Urothelium cell line (cell line): ENCODE measurements around the gene MRPL9.

ENCODE experiments used
- DNase-seq: peaks from one replicate; pipeline ENCODE4 v3.0.0; 2011; ENCODE audit warnings: low spot score, mixed read lengths
- FAIRE-seq: peaks from 2 replicates; lab custom pipeline; 2011; peaks lifted over from hg19 to GRCh38; lab: Jason Lieb, UNC

The MRPL9 gene

DNA sequence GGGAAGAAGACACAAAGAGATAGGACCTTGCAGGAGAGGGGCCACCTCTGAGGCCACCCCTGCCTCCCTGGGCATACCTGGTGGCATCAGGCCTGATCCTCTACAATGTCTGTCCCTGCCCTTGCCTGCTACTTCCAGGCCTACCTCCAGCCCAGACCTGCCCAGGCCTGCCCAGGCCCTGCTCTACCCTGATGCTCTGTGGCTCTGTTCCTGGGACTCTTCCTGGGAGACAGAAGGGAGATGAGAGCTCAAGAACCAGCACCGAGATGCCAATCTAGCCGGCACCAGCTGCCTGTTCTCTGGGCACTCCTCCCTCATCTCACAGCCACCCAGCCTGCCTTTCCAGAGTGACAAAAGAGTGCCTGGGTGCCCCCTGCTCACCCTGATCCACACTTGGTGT, 49.4 kb downstream of the MRPL9 start:
- no peak for FAIRE-seq
- no peak for DNase-seq

DNA sequence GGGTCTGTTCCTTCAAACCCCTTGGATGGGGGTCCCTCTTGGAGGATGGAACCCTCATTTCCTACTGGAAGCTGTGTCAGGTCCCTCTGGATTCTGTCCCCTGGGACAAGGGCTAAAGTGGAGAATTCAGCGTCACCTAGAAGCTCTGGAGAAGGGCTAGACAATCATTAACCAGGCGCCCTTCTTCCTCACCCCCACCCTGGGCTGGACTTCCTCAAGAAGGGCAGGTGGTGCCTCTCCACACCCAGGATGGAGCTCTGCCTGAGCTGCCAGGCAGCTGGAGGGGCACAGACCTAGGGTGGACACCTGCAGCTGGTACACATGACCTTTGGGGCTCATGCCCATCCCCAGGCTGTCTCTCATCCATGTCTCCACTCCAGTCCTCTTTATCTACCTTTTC, 50.3 kb downstream of the MRPL9 start:
- no peak for FAIRE-seq
- DNase-seq = no peak

DNA sequence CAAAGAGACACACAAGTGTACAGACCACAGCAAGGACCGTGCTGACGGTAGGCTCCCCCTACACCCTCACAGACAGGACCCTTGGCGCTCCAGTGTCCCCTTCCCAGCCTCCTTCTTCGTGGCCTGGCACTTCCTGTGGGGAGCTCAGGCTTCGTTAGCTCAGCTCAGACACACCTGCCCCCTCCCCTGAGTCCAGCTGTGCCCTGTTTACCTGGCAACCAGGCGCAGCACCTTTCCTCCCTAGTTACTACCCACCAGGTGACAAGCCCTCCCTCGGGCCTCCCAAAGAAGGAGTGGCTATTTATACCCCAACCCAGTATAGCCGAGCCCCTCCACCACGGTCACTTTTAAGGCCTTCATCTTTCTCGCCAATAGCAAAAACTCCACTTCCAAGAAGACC, 51.3 kb downstream of the MRPL9 start:
- no peak for FAIRE-seq
- no peak for DNase-seq

DNA sequence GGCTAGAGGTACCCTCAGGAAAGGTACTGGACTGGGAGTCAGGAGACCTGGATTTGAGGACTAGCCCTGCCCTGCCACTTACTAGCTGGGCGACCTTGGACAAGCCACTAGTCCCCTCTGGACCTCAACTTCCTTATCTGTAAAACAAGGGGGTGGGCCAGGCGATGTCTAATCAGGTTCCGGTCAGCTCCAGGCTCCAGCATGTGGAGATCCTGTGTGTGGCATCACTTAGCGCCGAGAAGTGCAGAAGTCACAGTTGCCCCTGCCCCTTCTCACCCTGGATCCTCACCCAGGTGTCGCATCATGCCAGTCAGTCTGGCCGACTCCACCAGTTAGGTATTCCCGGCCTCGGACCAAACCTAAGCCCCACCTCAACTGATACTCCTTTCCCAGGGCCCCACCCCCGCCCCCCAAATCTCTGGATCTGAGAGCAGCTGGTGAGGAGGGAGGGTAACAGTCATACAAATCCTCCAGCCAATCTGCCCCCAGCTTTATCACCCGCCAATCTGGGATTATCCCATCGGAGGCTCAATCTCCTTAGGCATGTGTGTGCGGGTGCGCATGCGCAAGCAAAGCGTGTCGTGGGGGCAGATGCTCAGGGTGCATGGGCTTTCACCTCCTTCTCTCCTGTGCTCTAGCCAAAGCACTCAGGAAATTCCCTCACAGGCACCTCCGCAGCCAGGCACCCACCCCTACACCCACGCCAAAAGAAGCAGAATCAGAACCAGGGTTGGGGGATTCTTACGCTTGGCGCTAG, 52.1 kb downstream of the MRPL9 start:
- no peak for FAIRE-seq
- no peak for DNase-seq

DNA sequence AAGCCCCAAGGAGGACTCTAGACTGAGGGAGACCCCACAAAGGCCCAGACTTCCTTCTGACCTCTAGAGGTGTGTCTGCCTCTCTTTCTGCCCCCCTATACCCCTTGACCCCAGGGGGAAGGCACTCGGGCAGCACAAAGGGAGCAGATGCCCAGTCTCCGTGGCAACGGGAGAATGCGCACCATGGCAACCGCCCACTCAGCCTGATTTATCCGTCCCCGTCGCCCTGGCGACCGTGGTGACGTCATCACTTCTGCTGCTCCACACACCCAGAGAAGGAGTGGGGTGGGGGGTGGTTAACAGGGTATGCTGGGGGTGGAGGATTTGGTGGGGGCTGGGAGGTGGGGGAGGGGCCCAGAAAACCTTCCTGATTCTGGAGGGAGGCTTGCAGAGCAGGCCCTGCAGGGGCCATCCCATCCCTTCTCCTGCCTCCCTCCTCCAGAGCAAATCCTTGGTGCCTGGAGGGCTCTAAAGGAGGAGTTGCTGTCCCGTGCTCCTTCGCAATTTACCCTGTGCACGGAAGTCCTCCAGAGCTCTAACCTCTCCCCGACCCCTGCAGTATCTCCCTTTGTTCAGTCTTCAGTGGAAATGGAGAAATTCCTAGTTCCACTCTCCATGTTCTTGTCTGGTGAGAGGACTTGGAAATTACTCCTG, 53.0 kb downstream of the MRPL9 start:
- DNase-seq = peak; percentile 38
- FAIRE-seq = peak; percentile 53
